ENCODE data around the gene HMGXB3. TPM values are rescaled to one million over a fixed set of nuclear protein-coding genes. Genes with fewer than 3 reads are reported as not detected.

The HMGXB3 gene
- total RNA-seq: 28.4 and 29.1 TPM in 2 replicates

- no peak for DNase-seq (ENCODE audit: low read depth)
- TF ChIP-seq CTCF (conservative IDR thresholded peaks at IDR 0.05; ENCODE audit: low read depth, low read length): no peak
- H3K4me3 ChIP-seq (ENCODE audit: low read depth, low read length): peak within 1 kb of the TSS; percentile 84
These were observed at the start of gene HMGXB3, which contains the start of gene TIGD6 for GRCh38 chr5:150000256-150000989. Gene HMGXB3, plus strand, starts transcription at chr5:150000739. Its CDS starts 4,114 bp downstream, at chr5:150004853. Gene TIGD6, minus strand, starts transcription at chr5:150000654. Its CDS starts 4,306 bp downstream, at chr5:149996348.

GRCh38 chr5:149951138-149951749 is 49.3 kb upstream of the HMGXB3 start:
- no peak for TF ChIP-seq CTCF (conservative IDR thresholded peaks at IDR 0.05; ENCODE audit: low read depth, low read length)
- no peak for DNase-seq (ENCODE audit: low read depth)
- no peak overlapping the region for H3K4me3 ChIP-seq (ENCODE audit: low read depth, low read length)

- no peak for DNase-seq (ENCODE audit: low read depth)
These were observed 47.0 kb upstream of the HMGXB3 start for GRCh38 chr5:149953436-149954121.

GRCh38 chr5:149954798-149955197 is 45.7 kb upstream of the HMGXB3 start:
- H3K4me3 ChIP-seq (ENCODE audit: low read depth, low read length): no peak overlapping the region
- no peak for DNase-seq (ENCODE audit: low read depth)
- TF ChIP-seq CTCF (conservative IDR thresholded peaks at IDR 0.05; ENCODE audit: low read depth, low read length): no peak

More at GRCh38 chr5:149953436-149954121, 47.0 kb upstream of the HMGXB3 start:
- no peak overlapping the region for H3K4me3 ChIP-seq (ENCODE audit: low read depth, low read length)
- no peak for TF ChIP-seq CTCF (conservative IDR thresholded peaks at IDR 0.05; ENCODE audit: low read depth, low read length)

- no peak for DNase-seq (ENCODE audit: low read depth)
- no peak overlapping the region for H3K4me3 ChIP-seq (ENCODE audit: low read depth, low read length)
- no peak for TF ChIP-seq CTCF (conservative IDR thresholded peaks at IDR 0.05; ENCODE audit: low read depth, low read length)
These were observed 43.9 kb upstream of the HMGXB3 start for GRCh38 chr5:149956685-149957084.

- H3K4me3 ChIP-seq (ENCODE audit: low read depth, low read length): no peak overlapping the region
- no peak for TF ChIP-seq CTCF (conservative IDR thresholded peaks at IDR 0.05; ENCODE audit: low read depth, low read length)
- peak; percentile 91 for DNase-seq (ENCODE audit: low read depth)
These were observed 42.7 kb upstream of the HMGXB3 start for GRCh38 chr5:149957855-149958254.
